ENCODE measurements around the gene MGMT. TPM values are rescaled to one million over a fixed set of nuclear protein-coding genes. Genes with fewer than 3 reads are reported as not detected.

Gene MGMT
- total and polyA plus RNA-seq, 2 donors from 2014 or later, result 25.9 to 70.0 TPM

- intact Hi-C loops (cut with DNase I), result no loop called here
- no peak for DNase-seq
- no peaks in the 10 kb centered on the region for H3K36me3 ChIP-seq (ENCODE audit: control insufficient read depth in 2 of 3, insufficient read depth in 3 of 3, low read length in 3 of 3)
- no peaks in the 10 kb centered on the region for H3K9me3 ChIP-seq (ENCODE audit: control insufficient read depth in 2 of 3, insufficient read depth in 1 of 3, low read length in 3 of 3)
- no peaks in the 10 kb centered on the region for H3K27me3 ChIP-seq (ENCODE audit: control insufficient read depth, insufficient read depth, low read length)
- peaks cover 0 to 7% (median 3%) of the 10 kb centered on the region in 3 donors for H3K4me1 ChIP-seq (ENCODE audit: control insufficient read depth in 2 of 3, insufficient read depth in 2 of 3, low read depth in 1 of 3, low read length in 3 of 3)
- FAIRE-seq, result no peak
- H3K4me3 ChIP-seq (ENCODE audit: low read length in 3 of 3), result no peak overlapping the region
- H3K27ac ChIP-seq (ENCODE audit: low read depth in 2 of 2, low read length in 2 of 2), result no peak overlapping the region
- TF ChIP-seq CTCF (IDR thresholded peaks at IDR 0.05; ENCODE audit: borderline replicate concordance, extremely low read depth, insufficient read depth), result no peak
- no peak overlapping the region for H3K9ac ChIP-seq (ENCODE audit: low read length in 3 of 3)
These were observed 227.1 kb downstream of the MGMT start for GRCh38 chr10:129694184-129694583.

DNA sequence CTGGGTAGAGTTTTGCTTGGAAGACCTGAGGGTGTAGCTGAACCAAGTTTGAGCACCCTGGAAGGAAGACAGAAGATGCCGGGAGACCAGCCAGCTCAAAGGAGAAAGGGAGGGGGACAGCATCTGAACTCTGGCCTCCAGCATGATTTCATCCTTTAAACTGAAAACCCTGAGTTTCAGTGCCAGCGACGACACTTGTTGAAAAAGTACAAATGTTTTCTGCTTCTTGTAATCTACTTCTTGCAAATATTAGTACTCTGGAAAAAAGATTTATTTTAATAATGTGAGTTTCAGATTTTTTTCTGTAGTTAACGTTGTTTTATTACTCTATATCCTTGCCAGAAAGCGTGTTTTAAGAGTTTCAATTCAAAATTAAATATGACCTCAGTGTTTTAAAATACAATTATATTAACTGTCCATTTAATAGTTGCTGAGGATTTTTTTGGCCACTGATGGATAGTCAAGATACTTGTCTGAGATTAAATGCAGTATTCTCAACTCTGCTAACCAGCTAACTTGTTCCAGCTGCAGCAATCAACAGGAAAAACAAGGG is 227.7 kb downstream of the MGMT start:
- intact Hi-C loops (cut with DNase I), result no loop called here
- H3K4me3 ChIP-seq (ENCODE audit: low read length in 3 of 3), result no peak overlapping the region

GRCh38 chr10:129695671-129696070 is 228.6 kb downstream of the MGMT start:
- peaks cover 0 to 5% (median 0%) of the 10 kb centered on the region in 3 donors for H3K4me1 ChIP-seq (ENCODE audit: control insufficient read depth in 2 of 3, insufficient read depth in 2 of 3, low read depth in 1 of 3, low read length in 3 of 3)
- no peak overlapping the region for H3K4me3 ChIP-seq (ENCODE audit: low read length in 3 of 3)
- FAIRE-seq, result no peak
- no peaks in the 10 kb centered on the region for H3K36me3 ChIP-seq (ENCODE audit: control insufficient read depth in 2 of 3, insufficient read depth in 3 of 3, low read length in 3 of 3)
- no peak overlapping the region for H3K9ac ChIP-seq (ENCODE audit: low read length in 3 of 3)
- no peaks in the 10 kb centered on the region for H3K27me3 ChIP-seq (ENCODE audit: control insufficient read depth, insufficient read depth, low read length)
- TF ChIP-seq CTCF (IDR thresholded peaks at IDR 0.05; ENCODE audit: borderline replicate concordance, extremely low read depth, insufficient read depth), result no peak
- intact Hi-C loops (cut with DNase I), result no loop called here
- no peaks in the 10 kb centered on the region for H3K9me3 ChIP-seq (ENCODE audit: control insufficient read depth in 2 of 3, insufficient read depth in 1 of 3, low read length in 3 of 3)
- DNase-seq, result no peak
- no peak overlapping the region for H3K27ac ChIP-seq (ENCODE audit: low read depth in 2 of 2, low read length in 2 of 2)

More for the DNA sequence above, 227.7 kb downstream of the MGMT start:
- Histone ChIP-seq H3K4me1 (ENCODE audit: control insufficient read depth in 2 of 3, insufficient read depth in 2 of 3, low read depth in 1 of 3, low read length in 3 of 3) (peaks cover 0 to 7% (median 3%) of the 10 kb centered on the region in 3 donors), H3K9me3 (ENCODE audit: control insufficient read depth in 2 of 3, insufficient read depth in 1 of 3, low read length in 3 of 3) (no peaks in the 10 kb centered on the region), H3K27ac (ENCODE audit: low read depth in 2 of 2, low read length in 2 of 2) (no peak overlapping the region), H3K9ac (ENCODE audit: low read length in 3 of 3) (no peak overlapping the region), H3K36me3 (ENCODE audit: control insufficient read depth in 2 of 3, insufficient read depth in 3 of 3, low read length in 3 of 3) (no peaks in the 10 kb centered on the region), H3K27me3 (ENCODE audit: control insufficient read depth, insufficient read depth, low read length) (no peaks in the 10 kb centered on the region)
- DNase-seq (peak in 3 of 5 donors; percentile 32 to 91 (median 58)), FAIRE-seq (no peak)
- no peak for TF ChIP-seq CTCF (IDR thresholded peaks at IDR 0.05; ENCODE audit: borderline replicate concordance, extremely low read depth, insufficient read depth)

- Histone ChIP-seq H3K27me3 (ENCODE audit: control insufficient read depth, insufficient read depth, low read length) (no peaks in the 10 kb centered on the region), H3K9me3 (ENCODE audit: control insufficient read depth in 2 of 3, insufficient read depth in 1 of 3, low read length in 3 of 3) (no peaks in the 10 kb centered on the region), H3K4me1 (ENCODE audit: control insufficient read depth in 2 of 3, insufficient read depth in 2 of 3, low read depth in 1 of 3, low read length in 3 of 3) (no peaks in the 10 kb centered on the region), H3K36me3 (ENCODE audit: control insufficient read depth in 2 of 3, insufficient read depth in 3 of 3, low read length in 3 of 3) (no peaks in the 10 kb centered on the region), H3K4me3 (ENCODE audit: low read length in 3 of 3) (no peak overlapping the region), H3K9ac (ENCODE audit: low read length in 3 of 3) (no peak overlapping the region), H3K27ac (ENCODE audit: low read depth in 2 of 2, low read length in 2 of 2) (no peak overlapping the region)
- FAIRE-seq (no peak), DNase-seq (no peak)
- TF ChIP-seq CTCF (IDR thresholded peaks at IDR 0.05; ENCODE audit: borderline replicate concordance, extremely low read depth, insufficient read depth), result no peak
- intact Hi-C loops (cut with DNase I), result no loop called here
These were observed 229.6 kb downstream of the MGMT start for GRCh38 chr10:129696636-129697035.
